ENCODE results near the gene SLC25A47.

Gene SLC25A47

GRCh38 chr14:100350276-100350926 lies 27.3 kb downstream of the SLC25A47 start:
- Histone ChIP-seq H3K79me2 (ENCODE audit: insufficient read depth, low read length) (no peaks in the 10 kb centered on the region), H3K4me1 (ENCODE audit: insufficient read depth, low read length, poor library complexity, severe bottlenecking) (no peaks in the 10 kb centered on the region), H3K36me3 (ENCODE audit: insufficient read depth, low read length) (peaks cover 11% of the 10 kb centered on the region; the same call in 1 of the 2 replicates), H4K20me1 (ENCODE audit: insufficient read depth, low read length, poor library complexity, severe bottlenecking) (no peaks in the 10 kb centered on the region), H3K4me2 (ENCODE audit: low read depth, low read length, poor library complexity, severe bottlenecking) (no peak overlapping the region), H3F3A (ENCODE audit: low read depth) (no peaks in the 10 kb centered on the region), H3K27me3 (ENCODE audit: insufficient read depth, low read length, poor library complexity, severe bottlenecking) (no peaks in the 10 kb centered on the region), H3K9ac (ENCODE audit: low read depth, low read length, poor library complexity, severe bottlenecking) (no peak overlapping the region), H3K9me3 (ENCODE audit: insufficient read depth, low read depth, low read length) (no peaks in the 10 kb centered on the region), H3K4me3 (ENCODE audit: low read length, poor library complexity, severe bottlenecking) (no peak overlapping the region), H3K9me2 (replicated peaks; ENCODE audit: low read depth, low read length) (no peaks in the 10 kb centered on the region), H2AFZ (ENCODE audit: low read length) (no peak overlapping the region)
- TF ChIP-seq EZH2phosphoT487 (IDR thresholded peaks at IDR 0.05; ENCODE audit: borderline replicate concordance), result no peak
- TF ChIP-seq, protein P1, sequence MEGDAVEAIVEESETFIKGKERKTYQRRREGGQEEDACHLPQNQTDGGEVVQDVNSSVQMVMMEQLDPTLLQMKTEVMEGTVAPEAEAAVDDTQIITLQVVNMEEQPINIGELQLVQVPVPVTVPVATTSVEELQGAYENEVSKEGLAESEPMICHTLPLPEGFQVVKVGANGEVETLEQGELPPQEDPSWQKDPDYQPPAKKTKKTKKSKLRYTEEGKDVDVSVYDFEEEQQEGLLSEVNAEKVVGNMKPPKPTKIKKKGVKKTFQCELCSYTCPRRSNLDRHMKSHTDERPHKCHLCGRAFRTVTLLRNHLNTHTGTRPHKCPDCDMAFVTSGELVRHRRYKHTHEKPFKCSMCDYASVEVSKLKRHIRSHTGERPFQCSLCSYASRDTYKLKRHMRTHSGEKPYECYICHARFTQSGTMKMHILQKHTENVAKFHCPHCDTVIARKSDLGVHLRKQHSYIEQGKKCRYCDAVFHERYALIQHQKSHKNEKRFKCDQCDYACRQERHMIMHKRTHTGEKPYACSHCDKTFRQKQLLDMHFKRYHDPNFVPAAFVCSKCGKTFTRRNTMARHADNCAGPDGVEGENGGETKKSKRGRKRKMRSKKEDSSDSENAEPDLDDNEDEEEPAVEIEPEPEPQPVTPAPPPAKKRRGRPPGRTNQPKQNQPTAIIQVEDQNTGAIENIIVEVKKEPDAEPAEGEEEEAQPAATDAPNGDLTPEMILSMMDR (conservative IDR thresholded peaks at IDR 0.05; ENCODE audit: low read length), result no peak

DNA sequence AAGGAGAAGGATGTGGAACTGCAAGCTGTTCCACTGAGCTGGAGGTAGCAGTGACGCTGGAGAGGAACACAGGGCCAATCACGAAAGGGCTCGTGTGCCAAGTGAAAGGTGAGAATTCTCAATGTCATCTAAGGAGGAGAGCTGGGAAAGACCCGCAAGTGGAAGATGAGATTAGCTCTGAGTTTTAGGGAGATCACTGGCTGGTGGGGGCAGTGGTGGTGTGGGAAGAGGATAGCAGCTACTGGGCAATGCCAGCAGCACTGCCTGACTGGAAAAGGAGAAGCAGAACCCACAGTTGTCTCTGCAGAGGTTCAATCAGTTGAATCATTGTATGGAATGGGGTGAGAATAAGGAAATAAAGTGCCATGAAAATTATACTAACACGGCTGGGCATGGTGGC lies 27.8 kb downstream of the SLC25A47 start:
- Histone ChIP-seq H3K9ac (ENCODE audit: low read depth, low read length, poor library complexity, severe bottlenecking) (no peak overlapping the region), H3K36me3 (ENCODE audit: insufficient read depth, low read length) (peaks cover 11% of the 10 kb centered on the region; the same call in 1 of the 2 replicates)
- TF ChIP-seq, protein P1 (conservative IDR thresholded peaks at IDR 0.05; ENCODE audit: low read length), result no peak
- TF ChIP-seq EZH2phosphoT487 (IDR thresholded peaks at IDR 0.05; ENCODE audit: borderline replicate concordance), result no peak

GRCh38 chr14:100358396-100358795 lies 35.3 kb downstream of the SLC25A47 start:
- Histone ChIP-seq H3K9me3 (ENCODE audit: insufficient read depth, low read depth, low read length) (no peaks in the 10 kb centered on the region; the same call in 1 of the 2 replicates), H3K4me3 (ENCODE audit: low read length, poor library complexity, severe bottlenecking) (no peak overlapping the region), H4K20me1 (ENCODE audit: insufficient read depth, low read length, poor library complexity, severe bottlenecking) (no peaks in the 10 kb centered on the region), H3K36me3 (ENCODE audit: insufficient read depth, low read length) (peaks cover 10% of the 10 kb centered on the region; the same call in 1 of the 2 replicates), H3K9ac (ENCODE audit: low read depth, low read length, poor library complexity, severe bottlenecking) (no peak overlapping the region), H3K9me2 (replicated peaks; ENCODE audit: low read depth, low read length) (no peaks in the 10 kb centered on the region), H2AFZ (ENCODE audit: low read length) (no peak overlapping the region), H3F3A (ENCODE audit: low read depth) (no peaks in the 10 kb centered on the region), H3K4me2 (ENCODE audit: low read depth, low read length, poor library complexity, severe bottlenecking) (no peak overlapping the region), H3K4me1 (ENCODE audit: insufficient read depth, low read length, poor library complexity, severe bottlenecking) (no peaks in the 10 kb centered on the region), H3K27me3 (ENCODE audit: insufficient read depth, low read length, poor library complexity, severe bottlenecking) (no peaks in the 10 kb centered on the region), H3K79me2 (ENCODE audit: insufficient read depth, low read length) (no peaks in the 10 kb centered on the region)
- TF ChIP-seq, protein P1 (conservative IDR thresholded peaks at IDR 0.05; ENCODE audit: low read length), result no peak
- TF ChIP-seq EZH2phosphoT487 (IDR thresholded peaks at IDR 0.05; ENCODE audit: borderline replicate concordance), result no peak

More for the DNA sequence above, 27.8 kb downstream of the SLC25A47 start:
- no peak overlapping the region for H3K4me2 ChIP-seq (ENCODE audit: low read depth, low read length, poor library complexity, severe bottlenecking)
- no peaks in the 10 kb centered on the region for H3K79me2 ChIP-seq (ENCODE audit: insufficient read depth, low read length)
- H2AFZ ChIP-seq (ENCODE audit: low read length), result no peak overlapping the region
- H3F3A ChIP-seq (ENCODE audit: low read depth), result no peaks in the 10 kb centered on the region
- H3K27me3 ChIP-seq (ENCODE audit: insufficient read depth, low read length, poor library complexity, severe bottlenecking), result no peaks in the 10 kb centered on the region
- no peaks in the 10 kb centered on the region for H3K9me3 ChIP-seq (ENCODE audit: insufficient read depth, low read depth, low read length)
- H3K9me2 ChIP-seq (replicated peaks; ENCODE audit: low read depth, low read length), result no peaks in the 10 kb centered on the region
- no peaks in the 10 kb centered on the region for H3K4me1 ChIP-seq (ENCODE audit: insufficient read depth, low read length, poor library complexity, severe bottlenecking)
- no peak overlapping the region for H3K4me3 ChIP-seq (ENCODE audit: low read length, poor library complexity, severe bottlenecking)
- H4K20me1 ChIP-seq (ENCODE audit: insufficient read depth, low read length, poor library complexity, severe bottlenecking), result no peaks in the 10 kb centered on the region
